HUES64 (cell line): ENCODE data around the gene EML6.

Experiments used
- H3K27ac ChIP-seq: 2 replicates; pipeline ENCODE4 v1.7.0; 2013; ENCODE audit warnings: low read depth, low read length, inconsistent platforms
- H3K27me3 ChIP-seq: 2 replicates; pipeline ENCODE4 v1.6.1; 2013; ENCODE audit warnings: mild to moderate bottlenecking, low read length; ENCODE audit not compliant: insufficient read depth
- H3K36me3 ChIP-seq: 2 replicates; pipeline ENCODE4 v1.6.1; 2013; ENCODE audit warnings: mild to moderate bottlenecking, low read length; ENCODE audit not compliant: insufficient read depth
- H3K4me1 ChIP-seq: 2 replicates; pipeline ENCODE4 v1.6.1; 2013; ENCODE audit warnings: mild to moderate bottlenecking, low read length, moderate library complexity; ENCODE audit not compliant: insufficient read depth
- H3K4me3 ChIP-seq: 2 replicates; pipeline ENCODE4 v1.5.1; 2013; ENCODE audit warnings: mild to moderate bottlenecking, low read length, moderate library complexity
- H3K9ac ChIP-seq: 2 replicates; pipeline ENCODE4 v1.6.1; 2013; ENCODE audit warnings: mild to moderate bottlenecking, low read depth, low read length
- H3K9me3 ChIP-seq: 2 replicates; pipeline ENCODE4 v1.6.1; 2013; ENCODE audit warnings: low read depth, low read length; ENCODE audit not compliant: insufficient read depth
- WGBS: fragments of 150-250, 120-280 bp; methylation state at CpG from one replicate; pipeline ENCODE4 v1.1.7; 2013; ENCODE audit warnings: missing lambda C conversion rate; 5-methylcytosine and 5-hydroxymethylcytosine counted together

EML6 gene

DNA sequence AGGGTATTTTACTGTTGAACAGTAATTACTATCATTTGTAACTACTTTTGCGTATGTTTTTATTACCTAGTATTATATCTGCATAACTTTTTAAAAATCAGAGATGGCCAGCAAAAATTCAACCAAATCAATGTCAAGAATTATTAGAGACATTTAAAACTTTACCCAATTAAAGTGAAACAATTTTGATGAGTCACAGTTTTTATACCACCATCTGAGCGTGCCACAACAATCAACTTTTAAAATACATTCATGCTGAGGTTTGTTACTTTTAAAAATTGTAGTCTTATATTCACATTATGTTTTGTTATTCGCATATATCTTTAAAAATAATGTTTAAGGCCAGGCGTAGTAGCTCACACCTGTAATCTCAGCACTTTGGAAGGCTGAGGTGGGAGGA lies 211.9 kb downstream of the EML6 start:
- no peaks in the 10 kb centered on the region for H3K27me3 ChIP-seq
- no peaks in the 10 kb centered on the region for H3K36me3 ChIP-seq
- no peak overlapping the region for H3K4me3 ChIP-seq
- 95% methylated on average over 2 of the region's 4 CpGs for WGBS
- no peak overlapping the region for H3K9ac ChIP-seq
- H3K27ac ChIP-seq: no peak overlapping the region
- H3K9me3 ChIP-seq: no peaks in the 10 kb centered on the region
- H3K4me1 ChIP-seq: no peaks in the 10 kb centered on the region

DNA sequence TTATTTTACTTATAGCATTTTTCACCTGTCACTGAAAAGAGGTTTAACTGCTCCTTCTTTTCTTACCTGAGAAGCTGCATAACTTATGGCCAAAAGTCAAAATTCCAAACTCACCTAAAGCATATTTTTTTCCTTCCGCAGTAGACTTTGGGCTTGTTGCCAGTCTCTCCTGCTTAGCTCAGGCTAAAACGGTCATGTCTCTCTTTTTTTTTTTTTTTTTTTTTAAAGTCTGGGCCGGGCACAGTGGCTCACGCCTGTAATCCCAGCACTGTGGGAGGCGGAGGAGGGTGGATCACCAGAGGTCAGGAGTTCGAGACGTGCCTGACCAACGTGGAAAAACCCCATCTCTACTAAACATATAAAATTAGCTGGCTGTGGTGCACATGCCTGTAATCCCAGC lies 213.3 kb downstream of the EML6 start:
- 92% methylated on average over 8 of the region's 8 CpGs for WGBS
- H3K27me3 ChIP-seq: no peaks in the 10 kb centered on the region
- no peaks in the 10 kb centered on the region for H3K9me3 ChIP-seq
- H3K36me3 ChIP-seq: no peaks in the 10 kb centered on the region
- H3K4me1 ChIP-seq: no peaks in the 10 kb centered on the region
- no peak overlapping the region for H3K9ac ChIP-seq
- no peak overlapping the region for H3K27ac ChIP-seq
- H3K4me3 ChIP-seq: no peak overlapping the region

DNA sequence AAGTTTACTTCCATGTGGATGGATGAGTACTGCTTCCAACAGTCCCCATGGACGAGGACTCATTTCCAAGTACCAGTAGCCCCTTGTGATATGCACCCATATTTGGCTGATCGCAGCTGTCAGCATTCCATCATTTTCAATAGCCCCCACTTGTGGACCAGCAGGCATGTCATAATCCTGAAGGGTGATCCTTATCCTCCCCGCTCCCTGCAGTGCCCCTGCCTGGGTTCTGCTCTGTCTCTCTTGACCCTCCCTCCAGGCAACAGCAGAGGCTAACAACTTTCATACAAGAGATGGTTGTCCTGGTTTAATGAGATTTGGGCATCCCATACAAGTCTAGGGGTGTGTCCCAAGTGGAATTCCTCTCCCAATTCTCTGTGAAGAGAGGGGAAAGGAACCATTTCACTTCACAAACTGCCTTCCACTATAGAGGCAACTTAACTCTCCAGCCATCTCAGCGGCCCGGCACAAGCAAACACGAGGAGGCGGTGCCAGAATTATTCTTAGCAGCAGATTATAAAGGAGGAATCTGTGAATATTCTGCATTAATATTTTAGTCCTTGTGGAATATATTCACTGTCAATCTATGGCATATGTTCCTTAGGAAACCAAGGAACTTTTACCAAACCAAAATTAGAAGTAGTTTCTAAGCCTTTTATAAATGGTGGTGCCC lies 216.1 kb downstream of the EML6 start:
- Histone ChIP-seq H3K27ac (no peak overlapping the region), H3K4me3 (no peak overlapping the region), H3K9me3 (no peaks in the 10 kb centered on the region), H3K9ac (no peak overlapping the region), H3K4me1 (no peaks in the 10 kb centered on the region), H3K27me3 (no peaks in the 10 kb centered on the region), H3K36me3 (no peaks in the 10 kb centered on the region)
- 93% methylated on average over 3 of the region's 7 CpGs for WGBS

GRCh38 chr2:54940723-54941122 lies 217.3 kb downstream of the EML6 start:
- Histone ChIP-seq H3K4me3 (no peak overlapping the region), H3K4me1 (no peaks in the 10 kb centered on the region), H3K9me3 (no peaks in the 10 kb centered on the region), H3K27me3 (no peaks in the 10 kb centered on the region), H3K27ac (no peak overlapping the region), H3K9ac (no peak overlapping the region), H3K36me3 (no peaks in the 10 kb centered on the region)
- WGBS: 90% methylated on average over 3 of the region's 3 CpGs

GRCh38 chr2:54941248-54941984 lies 218.0 kb downstream of the EML6 start:
- H3K27me3 ChIP-seq: no peaks in the 10 kb centered on the region
- H3K4me3 ChIP-seq: no peak overlapping the region
- no peaks in the 10 kb centered on the region for H3K9me3 ChIP-seq
- H3K36me3 ChIP-seq: no peaks in the 10 kb centered on the region
- no peak overlapping the region for H3K9ac ChIP-seq
- no peaks in the 10 kb centered on the region; the same call in 1 of the 2 replicates for H3K4me1 ChIP-seq
- no peak overlapping the region for H3K27ac ChIP-seq
- 95% methylated on average over 14 of the region's 15 CpGs for WGBS

GRCh38 chr2:54942373-54942772 lies 218.9 kb downstream of the EML6 start:
- Histone ChIP-seq H3K27ac (no peak overlapping the region), H3K27me3 (no peaks in the 10 kb centered on the region)

DNA sequence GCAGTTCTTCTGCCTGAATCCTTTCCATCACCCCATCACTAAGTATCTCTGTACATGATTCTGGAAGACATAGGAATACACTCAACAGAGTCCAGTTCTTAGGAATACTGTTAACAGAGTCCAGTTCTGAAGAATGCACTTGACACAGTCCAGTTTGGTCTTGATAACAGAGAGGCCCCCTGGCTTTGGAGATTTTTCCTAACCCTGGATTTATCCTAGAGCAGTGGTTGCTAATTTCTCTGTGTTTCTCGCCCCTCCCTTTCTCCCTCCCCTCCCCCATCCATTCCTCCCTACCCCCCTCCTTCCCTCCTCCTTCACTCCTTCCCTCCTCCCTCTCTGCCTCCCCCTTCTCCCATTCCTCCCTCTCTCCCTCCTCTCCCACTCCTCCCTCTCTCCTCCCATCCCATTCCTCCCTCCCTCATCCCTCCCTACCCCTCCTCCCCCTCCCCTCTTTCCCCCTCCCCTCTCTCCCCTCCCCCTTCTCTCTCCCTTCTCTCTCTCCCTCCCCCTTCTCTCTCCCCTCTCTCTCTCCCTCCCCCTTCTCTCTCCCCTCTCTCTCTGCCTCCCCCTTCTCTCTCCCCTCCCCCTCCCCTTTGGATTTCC lies 221.4 kb downstream of the EML6 start:
- Histone ChIP-seq H3K36me3 (no peaks in the 10 kb centered on the region), H3K4me3 (no peak overlapping the region), H3K9me3 (no peaks in the 10 kb centered on the region), H3K9ac (no peak overlapping the region), H3K4me1 (peaks cover 6% of the 10 kb centered on the region; the same call in 1 of the 2 replicates), H3K27me3 (no peaks in the 10 kb centered on the region), H3K27ac (no peak overlapping the region)
- 76% methylated on average over 1 of the region's 1 CpG for WGBS

More at GRCh38 chr2:54942373-54942772, 218.9 kb downstream of the EML6 start:
- Histone ChIP-seq H3K9ac (no peak overlapping the region), H3K4me3 (no peak overlapping the region), H3K9me3 (no peaks in the 10 kb centered on the region), H3K4me1 (peaks cover under 1% of the 10 kb centered on the region; the same call in 1 of the 2 replicates), H3K36me3 (no peaks in the 10 kb centered on the region)
- 91% methylated on average over 5 of the region's 5 CpGs for WGBS

- 67% methylated on average over 8 of the region's 8 CpGs for WGBS
- Histone ChIP-seq H3K9ac (no peak overlapping the region), H3K9me3 (no peaks in the 10 kb centered on the region), H3K27ac (no peak overlapping the region), H3K4me3 (no peak overlapping the region), H3K27me3 (no peaks in the 10 kb centered on the region), H3K36me3 (no peaks in the 10 kb centered on the region), H3K4me1 (peaks cover 6% of the 10 kb centered on the region; the same call in 1 of the 2 replicates)
These were observed 222.1 kb downstream of the EML6 start for GRCh38 chr2:54945391-54946219.

DNA sequence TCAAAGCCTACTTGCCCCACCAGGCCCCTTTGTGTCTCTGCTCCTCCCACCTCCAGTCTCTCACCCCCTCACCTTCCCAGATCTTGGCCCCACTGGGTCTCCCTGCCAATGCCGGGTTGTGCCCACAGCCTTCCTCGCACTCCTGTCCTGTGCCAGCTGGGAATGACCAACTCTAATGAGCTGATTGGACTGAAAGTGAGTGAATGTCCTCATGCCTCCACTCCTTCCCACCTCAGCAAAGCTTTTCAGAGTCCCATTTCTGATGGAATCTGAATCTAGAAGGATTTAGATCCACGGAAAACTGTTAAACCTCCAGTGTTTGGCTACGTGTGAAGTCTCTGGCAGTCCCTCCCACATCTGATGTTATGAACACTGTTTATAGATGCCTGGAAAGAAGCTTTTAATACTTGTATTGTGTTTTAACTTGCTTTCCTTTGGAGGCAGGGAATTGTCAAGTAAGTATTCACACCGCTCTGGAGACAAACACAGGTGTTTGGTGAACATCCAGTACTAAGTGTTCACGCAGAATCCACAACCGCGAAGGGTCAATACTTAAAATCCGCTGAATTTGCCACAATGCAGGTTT lies 222.9 kb downstream of the EML6 start:
- H3K27ac ChIP-seq: no peak overlapping the region
- no peaks in the 10 kb centered on the region for H3K9me3 ChIP-seq
- no peaks in the 10 kb centered on the region for H3K36me3 ChIP-seq
- H3K4me3 ChIP-seq: no peak overlapping the region
- H3K9ac ChIP-seq: no peak overlapping the region
- WGBS: 92% methylated on average over 9 of the region's 9 CpGs
- H3K4me1 ChIP-seq: peaks cover 6% of the 10 kb centered on the region; the same call in 1 of the 2 replicates
- no peaks in the 10 kb centered on the region for H3K27me3 ChIP-seq

GRCh38 chr2:54947136-54947535 lies 223.7 kb downstream of the EML6 start:
- H3K4me3 ChIP-seq: no peak overlapping the region
- WGBS: 81% methylated on average over 10 of the region's 11 CpGs
- no peak overlapping the region for H3K27ac ChIP-seq
- no peak overlapping the region for H3K9ac ChIP-seq
- peaks cover 6% of the 10 kb centered on the region; the same call in 1 of the 2 replicates for H3K4me1 ChIP-seq
- no peaks in the 10 kb centered on the region for H3K36me3 ChIP-seq
- no peaks in the 10 kb centered on the region for H3K9me3 ChIP-seq
- H3K27me3 ChIP-seq: no peaks in the 10 kb centered on the region
